Measurements from ENCODE around the gene SKI.
"Not testable (repeated sequence)": the region's sequence is repeated elsewhere in the genome, so short reads cannot be mapped to it uniquely, and the experiment has no call there.

SKI gene

GRCh38 chr1:2295526-2295925 is 67.4 kb downstream of the SKI start:
- DNase-seq (ENCODE audit: low read depth), result no peak

- DNase-seq (ENCODE audit: low read depth), result not testable (repeated sequence)
Observed at GRCh38 chr1:2296211-2296610, 68.1 kb downstream of the SKI start.

GRCh38 chr1:2296614-2297013 is 68.5 kb downstream of the SKI start:
- DNase-seq (ENCODE audit: low read depth), result no peak

GRCh38 chr1:2297246-2298011 is 69.3 kb downstream of the SKI start:
- DNase-seq (ENCODE audit: low read depth), result no peak

- DNase-seq (ENCODE audit: low read depth), result no peak
Observed at GRCh38 chr1:2298685-2299084, 70.6 kb downstream of the SKI start.

GRCh38 chr1:2299131-2299627 is 71.1 kb downstream of the SKI start:
- no peak for DNase-seq (ENCODE audit: low read depth)

GRCh38 chr1:2300004-2300771 is 72.1 kb downstream of the SKI start:
- DNase-seq (ENCODE audit: low read depth), result peak; percentile 45

GRCh38 chr1:2300851-2301606 is 72.9 kb downstream of the SKI start:
- peak; percentile 64 for DNase-seq (ENCODE audit: low read depth)

GRCh38 chr1:2301607-2302291 is 73.6 kb downstream of the SKI start:
- DNase-seq (ENCODE audit: low read depth), result no peak

GRCh38 chr1:2302292-2302925 is 74.3 kb downstream of the SKI start:
- DNase-seq (ENCODE audit: low read depth), result no peak

GRCh38 chr1:2303016-2303775 is 75.1 kb downstream of the SKI start:
- DNase-seq (ENCODE audit: low read depth), result no peak

- DNase-seq (ENCODE audit: low read depth), result no peak
Observed at GRCh38 chr1:2303781-2304180, 75.7 kb downstream of the SKI start.

GRCh38 chr1:2304282-2304681 is 76.2 kb downstream of the SKI start:
- DNase-seq (ENCODE audit: low read depth), result no peak

GRCh38 chr1:2304921-2305681 is 77.0 kb downstream of the SKI start:
- no peak for DNase-seq (ENCODE audit: low read depth)

- DNase-seq (ENCODE audit: low read depth), result no peak
Observed at GRCh38 chr1:2306151-2306978, 78.2 kb downstream of the SKI start.

GRCh38 chr1:2307064-2307605 is 79.0 kb downstream of the SKI start:
- DNase-seq (ENCODE audit: low read depth), result no peak

GRCh38 chr1:2307972-2308371 is 79.9 kb downstream of the SKI start:
- no peak for DNase-seq (ENCODE audit: low read depth)

- DNase-seq (ENCODE audit: low read depth), result no peak
Observed at GRCh38 chr1:2308844-2309243, 80.7 kb downstream of the SKI start.

Measured in ELR (cell line).